HepG2 (cell line): Measurements from ENCODE around the gene GAPDH. TPM values are rescaled to one million over a fixed set of nuclear protein-coding genes. Genes with fewer than 3 reads are reported as not detected.
A peak's percentile ranks its signal among the peaks of the same experiment; 100 is the strongest.

ENCODE experiments used
- HNF4G ChIP-seq, 2 experiments: sonication (generic) in 1 of 2; formaldehyde crosslinking in 1 of 2; IDR thresholded peaks; 2 replicates each; pipeline versions ENCODE4 v1.4.0 to v1.6.1; 2011 to 2020; ENCODE audit warnings: borderline replicate concordance in 2 of 2, low read depth in 2 of 2, mild to moderate bottlenecking in 2 of 2, low read length in 1 of 2, missing genetic modification reagents in 1 of 2, moderate library complexity in 1 of 2
- KLF13 ChIP-seq: sonication (generic); formaldehyde crosslinking; IDR thresholded peaks from 2 replicates; pipeline ENCODE4 v1.4.0; 2020; ENCODE audit warnings: mild to moderate bottlenecking, missing genetic modification reagents
- KLF16 ChIP-seq, 2 experiments: sonication (generic) in 1 of 2; formaldehyde crosslinking in 1 of 2; IDR thresholded peaks; 2 replicates each; pipeline versions ENCODE4 v1.6.1 to v1.8.0; 2016 to 2023; ENCODE audit warnings: missing genetic modification reagents in 2 of 2, missing compliant biosample characterization in 1 of 2
- MAF1 ChIP-seq: sonication (generic); formaldehyde crosslinking; IDR thresholded peaks from 2 replicates; pipeline ENCODE4 v1.5.0; 2020; ENCODE audit warnings: missing genetic modification reagents, borderline replicate concordance
- MAFG ChIP-seq: sonication (generic); formaldehyde crosslinking; IDR thresholded peaks from 2 replicates; pipeline ENCODE4 v1.5.1; 2020; ENCODE audit warnings: mild to moderate bottlenecking, missing genetic modification reagents
- MLLT10 ChIP-seq: sonication (generic); formaldehyde crosslinking; IDR thresholded peaks from 2 replicates; pipeline ENCODE4 v1.4.0; 2020; ENCODE audit warnings: missing genetic modification reagents
- MNT ChIP-seq: fragments of 450-650 bp; IDR thresholded peaks from 2 replicates; pipeline ENCODE4 v1.6.1; 2016
- NFRKB ChIP-seq: fragments of 450-650 bp; IDR thresholded peaks from 2 replicates; pipeline ENCODE4 v1.6.1; 2017
- PAX8 ChIP-seq: sonication (generic); formaldehyde crosslinking; IDR thresholded peaks from 2 replicates; pipeline ENCODE4 v1.8.0; 2022; ENCODE audit warnings: mild to moderate bottlenecking, missing genetic modification reagents, borderline replicate concordance
- POGZ ChIP-seq: sonication (generic); formaldehyde crosslinking; IDR thresholded peaks from 2 replicates; pipeline ENCODE4 v1.4.0; 2020; ENCODE audit warnings: mild to moderate bottlenecking, missing genetic modification reagents
- RORA ChIP-seq: sonication (generic); formaldehyde crosslinking; IDR thresholded peaks from 2 replicates; pipeline ENCODE4 v1.5.0; 2020; ENCODE audit warnings: mild to moderate bottlenecking, missing genetic modification reagents, moderate library complexity
- SMAD3 ChIP-seq: sonication (generic); formaldehyde crosslinking; IDR thresholded peaks from 2 replicates; pipeline ENCODE4 v1.4.0; 2020; ENCODE audit warnings: missing genetic modification reagents
- SMC3 ChIP-seq: IDR thresholded peaks from 2 replicates; pipeline ENCODE4 v1.6.1; 2011; ENCODE audit warnings: low read length, improper control_type of control experiment
- ZBTB26 ChIP-seq: IDR thresholded peaks from 2 replicates; pipeline ENCODE4 v1.6.1; 2016; ENCODE audit warnings: missing compliant biosample characterization, missing genetic modification reagents, borderline replicate concordance
- ZFP82 ChIP-seq: sonication (generic); formaldehyde crosslinking; IDR thresholded peaks from 2 replicates; pipeline ENCODE4 v1.5.1; 2020; ENCODE audit warnings: mild to moderate bottlenecking, missing genetic modification reagents, borderline replicate concordance
- ZNF180 ChIP-seq: sonication (generic); formaldehyde crosslinking; IDR thresholded peaks from 2 replicates; pipeline ENCODE4 v1.4.0; 2020; ENCODE audit warnings: low read depth, missing genetic modification reagents, borderline replicate concordance
- ZNF251 ChIP-seq: sonication (generic); formaldehyde crosslinking; IDR thresholded peaks from 2 replicates; pipeline ENCODE4 v1.9.0; 2021; ENCODE audit warnings: mild to moderate bottlenecking, missing genetic modification reagents
- ZNF264 ChIP-seq: sonication (generic); formaldehyde crosslinking; IDR thresholded peaks from 2 replicates; pipeline ENCODE4 v1.4.0; 2020; ENCODE audit warnings: missing genetic modification reagents
- ZNF652 ChIP-seq: IDR thresholded peaks from 2 replicates; pipeline ENCODE4 v1.6.1; 2016; ENCODE audit warnings: low read depth, borderline replicate concordance
- ZNF713 ChIP-seq: sonication (generic); formaldehyde crosslinking; IDR thresholded peaks from 2 replicates; pipeline ENCODE4 v1.4.0; 2020; ENCODE audit warnings: mild to moderate bottlenecking, missing genetic modification reagents
- ZNF792 ChIP-seq: IDR thresholded peaks from 2 replicates; pipeline ENCODE4 v1.6.1; 2016
- polyA plus RNA-seq, 8 experiments: library from polyadenylated mRNA; depleted of rRNA in 3 of 8; stranded (reverse) in 7 of 8; unstranded in 1 of 8; fragments of >200 nt; fragmentation: Illumina TruSeq in 4 of 8; extraction: Trizol in 4 of 8; gene quantifications; 2 replicates each; pipeline versions ENCODE4 v1.2.1 to v1.2.3, GENCODE V29; 2011 to 2016; ENCODE audit warnings: low read depth in 4 of 8, missing spikeins in 1 of 8, mixed read lengths in 1 of 8; ENCODE audit not compliant: insufficient read depth in 1 of 8
- total RNA-seq, 5 experiments: library from RNA; depleted of rRNA; stranded (reverse); fragments of >200 nt; fragmentation: Illumina TruSeq; extraction: Trizol; gene quantifications; 2 replicates each; pipeline ENCODE4 v1.2.3, GENCODE V29; 2016; ENCODE audit warnings: low read depth in 1 of 5
- TF ChIP-seq, protein P1 (sequence below): IDR thresholded peaks from 2 replicates; pipeline ENCODE4 v1.6.1; 2012; ENCODE audit warnings: low read length, improper control_type of control experiment
- TF ChIP-seq, protein P2 (sequence below): sonication (generic); formaldehyde crosslinking; conservative IDR thresholded peaks from 2 replicates; pipeline ENCODE4 v1.8.0; 2022; ENCODE audit warnings: low read depth, missing genetic modification reagents

The GAPDH gene
- total and polyA plus RNA-seq, 2 of the 13 experiments (the other 11 are each of a cell fraction or from before 2014, with no cell fraction given): 3,038 to 12,722 TPM

DNA sequence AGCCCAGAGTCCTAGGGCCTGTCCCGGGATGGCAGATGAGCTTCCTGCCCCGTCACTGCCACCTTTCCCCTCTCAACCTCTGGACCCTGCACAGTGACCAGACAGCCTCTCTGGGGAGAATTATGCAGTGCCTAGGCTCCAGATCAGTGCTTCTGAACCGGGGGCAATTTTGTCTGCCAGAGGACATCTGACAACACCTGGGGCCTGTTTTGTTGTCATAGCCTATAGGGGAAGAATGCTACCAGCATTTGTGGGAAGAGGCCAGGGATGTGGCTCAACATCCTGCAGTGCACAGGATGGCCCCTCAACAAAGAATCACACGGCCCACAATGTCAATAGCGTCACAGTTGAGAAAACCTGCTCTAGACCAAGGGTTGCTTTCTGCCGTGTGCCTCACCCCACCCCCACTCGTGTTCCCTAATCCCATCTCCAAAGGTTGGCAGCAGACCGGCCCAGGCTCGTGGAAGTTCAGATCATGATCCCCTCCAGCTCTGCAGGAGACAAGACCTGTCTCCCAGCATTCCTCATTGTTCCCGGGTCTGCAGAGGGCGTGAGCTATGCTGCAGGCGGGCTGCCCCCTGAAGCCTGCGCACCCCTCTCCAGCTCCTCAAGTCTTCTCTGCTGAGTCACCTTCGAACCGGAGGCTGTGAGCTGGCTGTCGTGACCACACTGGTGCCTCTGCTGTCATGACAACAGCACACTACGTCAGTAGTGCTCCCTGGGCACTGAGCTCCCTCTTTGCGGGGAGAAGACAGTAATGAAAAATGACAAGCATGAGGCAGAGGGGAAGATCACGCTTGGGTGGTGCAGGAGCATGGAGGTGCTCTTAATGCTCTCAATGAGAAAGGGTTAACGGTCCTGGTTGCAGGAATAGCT lies 2.0 kb upstream of the GAPDH start (continued):
- TF ChIP-seq MAFG (CRISPR knock-in tag): peak; percentile 75; the same call in 1 of the 2 replicates
- TF ChIP-seq PAX8 (CRISPR knock-in tag): no peak
- no peak for TF ChIP-seq SMC3
- no peak for TF ChIP-seq RORA (CRISPR knock-in tag)
- TF ChIP-seq MAF1 (CRISPR knock-in tag): no peak
- peak; percentile 75 for TF ChIP-seq HNF4G (IDR thresholded peaks at IDR 0.05; ENCODE audit: borderline replicate concordance, low read depth, low read length)
- peak; percentile 42 for TF ChIP-seq HNF4G (CRISPR knock-in tag; IDR thresholded peaks at IDR 0.05; ENCODE audit: borderline replicate concordance, low read depth)
- TF ChIP-seq ZFP82: no peak
- TF ChIP-seq ZBTB26: no peak
- TF ChIP-seq MLLT10 (CRISPR knock-in tag): no peak
- no peak for TF ChIP-seq KLF13
- TF ChIP-seq NFRKB: no peak
- TF ChIP-seq ZNF713: 0 out of 2 replicates have a peak, but pooled peaks have one; percentile 45
- TF ChIP-seq, protein P1, sequence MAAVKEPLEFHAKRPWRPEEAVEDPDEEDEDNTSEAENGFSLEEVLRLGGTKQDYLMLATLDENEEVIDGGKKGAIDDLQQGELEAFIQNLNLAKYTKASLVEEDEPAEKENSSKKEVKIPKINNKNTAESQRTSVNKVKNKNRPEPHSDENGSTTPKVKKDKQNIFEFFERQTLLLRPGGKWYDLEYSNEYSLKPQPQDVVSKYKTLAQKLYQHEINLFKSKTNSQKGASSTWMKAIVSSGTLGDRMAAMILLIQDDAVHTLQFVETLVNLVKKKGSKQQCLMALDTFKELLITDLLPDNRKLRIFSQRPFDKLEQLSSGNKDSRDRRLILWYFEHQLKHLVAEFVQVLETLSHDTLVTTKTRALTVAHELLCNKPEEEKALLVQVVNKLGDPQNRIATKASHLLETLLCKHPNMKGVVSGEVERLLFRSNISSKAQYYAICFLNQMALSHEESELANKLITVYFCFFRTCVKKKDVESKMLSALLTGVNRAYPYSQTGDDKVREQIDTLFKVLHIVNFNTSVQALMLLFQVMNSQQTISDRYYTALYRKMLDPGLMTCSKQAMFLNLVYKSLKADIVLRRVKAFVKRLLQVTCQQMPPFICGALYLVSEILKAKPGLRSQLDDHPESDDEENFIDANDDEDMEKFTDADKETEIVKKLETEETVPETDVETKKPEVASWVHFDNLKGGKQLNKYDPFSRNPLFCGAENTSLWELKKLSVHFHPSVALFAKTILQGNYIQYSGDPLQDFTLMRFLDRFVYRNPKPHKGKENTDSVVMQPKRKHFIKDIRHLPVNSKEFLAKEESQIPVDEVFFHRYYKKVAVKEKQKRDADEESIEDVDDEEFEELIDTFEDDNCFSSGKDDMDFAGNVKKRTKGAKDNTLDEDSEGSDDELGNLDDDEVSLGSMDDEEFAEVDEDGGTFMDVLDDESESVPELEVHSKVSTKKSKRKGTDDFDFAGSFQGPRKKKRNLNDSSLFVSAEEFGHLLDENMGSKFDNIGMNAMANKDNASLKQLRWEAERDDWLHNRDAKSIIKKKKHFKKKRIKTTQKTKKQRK: no peak
- no peak for TF ChIP-seq SMAD3
- peak; percentile 5; the same call in 1 of the 2 replicates for TF ChIP-seq ZNF792
- no peak for TF ChIP-seq KLF16 (CRISPR knock-in tag; IDR thresholded peaks at IDR 0.05)
- TF ChIP-seq, protein P2, sequence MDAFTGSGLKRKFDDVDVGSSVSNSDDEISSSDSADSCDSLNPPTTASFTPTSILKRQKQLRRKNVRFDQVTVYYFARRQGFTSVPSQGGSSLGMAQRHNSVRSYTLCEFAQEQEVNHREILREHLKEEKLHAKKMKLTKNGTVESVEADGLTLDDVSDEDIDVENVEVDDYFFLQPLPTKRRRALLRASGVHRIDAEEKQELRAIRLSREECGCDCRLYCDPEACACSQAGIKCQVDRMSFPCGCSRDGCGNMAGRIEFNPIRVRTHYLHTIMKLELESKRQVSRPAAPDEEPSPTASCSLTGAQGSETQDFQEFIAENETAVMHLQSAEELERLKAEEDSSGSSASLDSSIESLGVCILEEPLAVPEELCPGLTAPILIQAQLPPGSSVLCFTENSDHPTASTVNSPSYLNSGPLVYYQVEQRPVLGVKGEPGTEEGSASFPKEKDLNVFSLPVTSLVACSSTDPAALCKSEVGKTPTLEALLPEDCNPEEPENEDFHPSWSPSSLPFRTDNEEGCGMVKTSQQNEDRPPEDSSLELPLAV (CRISPR knock-in tag): no peak
- 0 out of 2 replicates have a peak, but pooled peaks have one; percentile 55 for TF ChIP-seq ZNF264 (CRISPR knock-in tag)
- no peak for TF ChIP-seq ZNF180 (CRISPR knock-in tag)
- TF ChIP-seq MNT: no peak
- TF ChIP-seq ZNF251 (CRISPR knock-in tag): no peak
- TF ChIP-seq POGZ: no peak
- peak; percentile 94 for TF ChIP-seq ZNF652 (CRISPR knock-in tag)
